ENCODE data around the gene SH3TC1.

The SH3TC1 gene

GRCh38 chr4:8230033-8230432 lies 30.9 kb downstream of the SH3TC1 start:
- DNase-seq (ENCODE audit: low spot score): no peak

- DNase-seq (ENCODE audit: low spot score): no peak
Observed at GRCh38 chr4:8230891-8231290, 31.8 kb downstream of the SH3TC1 start.

- no peak for DNase-seq (ENCODE audit: low spot score)
Observed at GRCh38 chr4:8231551-8232049, 32.5 kb downstream of the SH3TC1 start.

GRCh38 chr4:8232748-8233147 lies 33.7 kb downstream of the SH3TC1 start:
- DNase-seq (ENCODE audit: low spot score): no peak

GRCh38 chr4:8233672-8234484 lies 34.8 kb downstream of the SH3TC1 start:
- DNase-seq (ENCODE audit: low spot score): no peak

GRCh38 chr4:8234715-8235114 lies 35.6 kb downstream of the SH3TC1 start:
- no peak for DNase-seq (ENCODE audit: low spot score)

GRCh38 chr4:8235224-8235623 lies 36.1 kb downstream of the SH3TC1 start:
- peak; percentile 82 for DNase-seq (ENCODE audit: low spot score)

GRCh38 chr4:8235686-8236085 lies 36.6 kb downstream of the SH3TC1 start:
- no peak for DNase-seq (ENCODE audit: low spot score)

GRCh38 chr4:8236106-8236919 lies 37.2 kb downstream of the SH3TC1 start:
- peak; percentile 34 for DNase-seq (ENCODE audit: low spot score)

GRCh38 chr4:8236920-8237195 lies 37.8 kb downstream of the SH3TC1 start:
- DNase-seq (ENCODE audit: low spot score): no peak

GRCh38 chr4:8237256-8237989 lies 38.3 kb downstream of the SH3TC1 start:
- no peak for DNase-seq (ENCODE audit: low spot score)

- DNase-seq (ENCODE audit: low spot score): peak; percentile 80
Observed at GRCh38 chr4:8238036-8238511, 39.0 kb downstream of the SH3TC1 start.

- peak; percentile 51 for DNase-seq (ENCODE audit: low spot score)
Observed at GRCh38 chr4:8238515-8239053, 39.5 kb downstream of the SH3TC1 start.

- no peak for DNase-seq (ENCODE audit: low spot score)
Observed at GRCh38 chr4:8239226-8239625, 40.1 kb downstream of the SH3TC1 start.

GRCh38 chr4:8239661-8240060 lies 40.6 kb downstream of the SH3TC1 start:
- no peak for DNase-seq (ENCODE audit: low spot score)

- DNase-seq (ENCODE audit: low spot score): no peak
Observed at GRCh38 chr4:8240211-8241041, 41.3 kb downstream of the SH3TC1 start.

- DNase-seq (ENCODE audit: low spot score): no peak
Observed at GRCh38 chr4:8241211-8241779, 42.2 kb downstream of the SH3TC1 start.

GRCh38 chr4:8241895-8242696 lies 43.0 kb downstream of the SH3TC1 start:
- DNase-seq (ENCODE audit: low spot score): peak; percentile 80

- DNase-seq (ENCODE audit: low spot score): no peak
Observed at GRCh38 chr4:8242782-8243560, 43.9 kb downstream of the SH3TC1 start.

Measured in NAMALWA (cell line).